Measurements from ENCODE around the gene GLYR1.

The GLYR1 gene

GRCh38 chr16:4763791-4764190 lies 83.3 kb downstream of the GLYR1 start:
- H3K36me3 ChIP-seq (ENCODE audit: control insufficient read depth in 1 of 2, insufficient read depth in 2 of 2, low read depth in 1 of 2, low read length in 2 of 2), result peaks cover 59 to 63% of the 10 kb centered on the region in 2 experiments
- H3K4me3 ChIP-seq (ENCODE audit: insufficient read depth in 1 of 2, low read depth in 1 of 2, low read length in 2 of 2), result no peak overlapping the region
- H3K9ac ChIP-seq (ENCODE audit: low read length), result peak overlapping the region; percentile 26
- H3K4me1 ChIP-seq (ENCODE audit: control insufficient read depth, insufficient read depth, low read depth, low read length), result peaks cover 18% of the 10 kb centered on the region
- H3K23ac ChIP-seq (ENCODE audit: low read length in 2 of 2), result no peak overlapping the region
- H4K8ac ChIP-seq (ENCODE audit: low read length), result no peak overlapping the region
- H3K4ac ChIP-seq (ENCODE audit: low read depth in 1 of 2, low read length in 2 of 2), result no peak overlapping the region
- no peaks in the 10 kb centered on the region for H3K9me3 ChIP-seq (ENCODE audit: control insufficient read depth, low read length)
- 95% methylated on average over 7 of the region's 7 CpGs for WGBS
- no peak overlapping the region for H3K27ac ChIP-seq (ENCODE audit: low read length, poor library complexity, severe bottlenecking)
- no peak overlapping the region for H2BK15ac ChIP-seq (ENCODE audit: low read depth, poor library complexity, severe bottlenecking)
- H2BK12ac ChIP-seq (ENCODE audit: low read length in 2 of 2), result no peak overlapping the region
- no peaks in the 10 kb centered on the region for H3K27me3 ChIP-seq (ENCODE audit: control insufficient read depth in 1 of 2, insufficient read depth in 1 of 2, low read length in 2 of 2)
- H3K4me2 ChIP-seq (ENCODE audit: low read length, poor library complexity, severe bottlenecking), result no peak overlapping the region
- no peak for DNase-seq
- no peak overlapping the region for H3K18ac ChIP-seq (ENCODE audit: low read depth in 1 of 2, low read length in 2 of 2)
- no peak overlapping the region for H4K91ac ChIP-seq (ENCODE audit: low read length)
- H2BK5ac ChIP-seq (ENCODE audit: low read depth, low read length, poor library complexity, severe bottlenecking), result no peak overlapping the region
- H2AFZ ChIP-seq (ENCODE audit: low read depth, low read length), result no peak overlapping the region
- peaks cover 42% of the 10 kb centered on the region for H3K79me1 ChIP-seq (replicated peaks; ENCODE audit: low read length, poor library complexity, severe bottlenecking)
- H2BK120ac ChIP-seq (ENCODE audit: low read depth, low read length), result no peak overlapping the region
- H2AK5ac ChIP-seq (ENCODE audit: low read length, severe bottlenecking), result no peak overlapping the region
- H3K14ac ChIP-seq (ENCODE audit: low read length in 2 of 2), result no peak overlapping the region

- H3K4me3 ChIP-seq (ENCODE audit: insufficient read depth in 1 of 2, low read depth in 1 of 2, low read length in 2 of 2), result no peak overlapping the region
- H3K36me3 ChIP-seq (ENCODE audit: control insufficient read depth in 1 of 2, insufficient read depth in 2 of 2, low read depth in 1 of 2, low read length in 2 of 2), result peaks cover 72 to 75% of the 10 kb centered on the region in 2 experiments
- no peak overlapping the region for H3K4me2 ChIP-seq (ENCODE audit: low read length, poor library complexity, severe bottlenecking)
- H3K79me1 ChIP-seq (replicated peaks; ENCODE audit: low read length, poor library complexity, severe bottlenecking), result peaks cover 43% of the 10 kb centered on the region
- H2BK12ac ChIP-seq (ENCODE audit: low read length in 2 of 2), result no peak overlapping the region
- no peak overlapping the region for H2BK120ac ChIP-seq (ENCODE audit: low read depth, low read length)
- no peak overlapping the region for H3K9ac ChIP-seq (ENCODE audit: low read length)
- no peak overlapping the region for H2AFZ ChIP-seq (ENCODE audit: low read depth, low read length)
- no peak overlapping the region for H3K14ac ChIP-seq (ENCODE audit: low read length in 2 of 2)
- H3K4ac ChIP-seq (ENCODE audit: low read depth in 1 of 2, low read length in 2 of 2), result no peak overlapping the region
- no peaks in the 10 kb centered on the region for H3K9me3 ChIP-seq (ENCODE audit: control insufficient read depth, low read length)
- no peak overlapping the region for H2BK5ac ChIP-seq (ENCODE audit: low read depth, low read length, poor library complexity, severe bottlenecking)
- H4K8ac ChIP-seq (ENCODE audit: low read length), result no peak overlapping the region
- H2BK15ac ChIP-seq (ENCODE audit: low read depth, poor library complexity, severe bottlenecking), result no peak overlapping the region
- H3K18ac ChIP-seq (ENCODE audit: low read depth in 1 of 2, low read length in 2 of 2), result no peak overlapping the region
- H2AK5ac ChIP-seq (ENCODE audit: low read length, severe bottlenecking), result no peak overlapping the region
- H3K23ac ChIP-seq (ENCODE audit: low read length in 2 of 2), result no peak overlapping the region
- H3K27ac ChIP-seq (ENCODE audit: low read length, poor library complexity, severe bottlenecking), result no peak overlapping the region
- WGBS, result 98% methylated on average over 9 of the region's 9 CpGs
- H4K91ac ChIP-seq (ENCODE audit: low read length), result no peak overlapping the region
- no peak for DNase-seq
- H3K27me3 ChIP-seq (ENCODE audit: control insufficient read depth in 1 of 2, insufficient read depth in 1 of 2, low read length in 2 of 2), result no peaks in the 10 kb centered on the region
- H3K4me1 ChIP-seq (ENCODE audit: control insufficient read depth, insufficient read depth, low read depth, low read length), result peaks cover 17% of the 10 kb centered on the region
Measured at GRCh38 chr16:4762205-4762604, 84.9 kb downstream of the GLYR1 start.

GRCh38 chr16:4760221-4760910 lies 86.7 kb downstream of the GLYR1 start:
- Histone ChIP-seq H3K36me3 (ENCODE audit: control insufficient read depth in 1 of 2, insufficient read depth in 2 of 2, low read depth in 1 of 2, low read length in 2 of 2) (peaks cover 74 to 86% of the 10 kb centered on the region in 2 experiments), H2BK5ac (ENCODE audit: low read depth, low read length, poor library complexity, severe bottlenecking) (no peak overlapping the region), H3K4ac (ENCODE audit: low read depth in 1 of 2, low read length in 2 of 2) (no peak overlapping the region), H3K27me3 (ENCODE audit: control insufficient read depth in 1 of 2, insufficient read depth in 1 of 2, low read length in 2 of 2) (no peaks in the 10 kb centered on the region), H3K9me3 (ENCODE audit: control insufficient read depth, low read length) (no peaks in the 10 kb centered on the region), H3K4me2 (ENCODE audit: low read length, poor library complexity, severe bottlenecking) (no peak overlapping the region), H3K4me1 (ENCODE audit: control insufficient read depth, insufficient read depth, low read depth, low read length) (peaks cover 8% of the 10 kb centered on the region), H4K8ac (ENCODE audit: low read length) (peak overlapping the region; percentile 12), H3K23ac (ENCODE audit: low read length in 2 of 2) (no peak overlapping the region), H2BK12ac (ENCODE audit: low read length in 2 of 2) (no peak overlapping the region), H3K79me1 (replicated peaks; ENCODE audit: low read length, poor library complexity, severe bottlenecking) (peaks cover 45% of the 10 kb centered on the region), H2BK15ac (ENCODE audit: low read depth, poor library complexity, severe bottlenecking) (no peak overlapping the region), H3K14ac (ENCODE audit: low read length in 2 of 2) (no peak overlapping the region), H4K91ac (ENCODE audit: low read length) (peak overlapping the region; percentile 59), H3K18ac (ENCODE audit: low read depth in 1 of 2, low read length in 2 of 2) (no peak overlapping the region), H3K9ac (ENCODE audit: low read length) (no peak overlapping the region), H2AK5ac (ENCODE audit: low read length, severe bottlenecking) (no peak overlapping the region), H2BK120ac (ENCODE audit: low read depth, low read length) (no peak overlapping the region), H3K27ac (ENCODE audit: low read length, poor library complexity, severe bottlenecking) (no peak overlapping the region), H3K4me3 (ENCODE audit: insufficient read depth in 1 of 2, low read depth in 1 of 2, low read length in 2 of 2) (no peak overlapping the region), H2AFZ (ENCODE audit: low read depth, low read length) (no peak overlapping the region)
- 95% methylated on average over 23 of the region's 23 CpGs for WGBS
- DNase-seq, result no peak

- no peak overlapping the region for H3K4ac ChIP-seq (ENCODE audit: low read depth in 1 of 2, low read length in 2 of 2)
- 97% methylated on average over 6 of the region's 6 CpGs for WGBS
- no peak overlapping the region for H3K9ac ChIP-seq (ENCODE audit: low read length)
- no peak overlapping the region for H3K4me3 ChIP-seq (ENCODE audit: insufficient read depth in 1 of 2, low read depth in 1 of 2, low read length in 2 of 2)
- peaks cover 78 to 90% of the 10 kb centered on the region in 2 experiments for H3K36me3 ChIP-seq (ENCODE audit: control insufficient read depth in 1 of 2, insufficient read depth in 2 of 2, low read depth in 1 of 2, low read length in 2 of 2)
- no peak overlapping the region for H2AK5ac ChIP-seq (ENCODE audit: low read length, severe bottlenecking)
- H3K27ac ChIP-seq (ENCODE audit: low read length, poor library complexity, severe bottlenecking), result no peak overlapping the region
- no peak overlapping the region for H2BK15ac ChIP-seq (ENCODE audit: low read depth, poor library complexity, severe bottlenecking)
- H2AFZ ChIP-seq (ENCODE audit: low read depth, low read length), result no peak overlapping the region
- peaks cover 41% of the 10 kb centered on the region for H3K79me1 ChIP-seq (replicated peaks; ENCODE audit: low read length, poor library complexity, severe bottlenecking)
- H3K4me1 ChIP-seq (ENCODE audit: control insufficient read depth, insufficient read depth, low read depth, low read length), result peaks cover 2% of the 10 kb centered on the region
- no peak overlapping the region for H3K4me2 ChIP-seq (ENCODE audit: low read length, poor library complexity, severe bottlenecking)
- no peaks in the 10 kb centered on the region for H3K9me3 ChIP-seq (ENCODE audit: control insufficient read depth, low read length)
- no peak overlapping the region for H4K91ac ChIP-seq (ENCODE audit: low read length)
- no peak overlapping the region for H3K14ac ChIP-seq (ENCODE audit: low read length in 2 of 2)
- peak overlapping the region in 1 of 2 experiments; percentile 28 for H3K23ac ChIP-seq (ENCODE audit: low read length in 2 of 2)
- H2BK5ac ChIP-seq (ENCODE audit: low read depth, low read length, poor library complexity, severe bottlenecking), result no peak overlapping the region
- H3K27me3 ChIP-seq (ENCODE audit: control insufficient read depth in 1 of 2, insufficient read depth in 1 of 2, low read length in 2 of 2), result no peaks in the 10 kb centered on the region
- no peak for DNase-seq
- no peak overlapping the region for H4K8ac ChIP-seq (ENCODE audit: low read length)
- H2BK120ac ChIP-seq (ENCODE audit: low read depth, low read length), result no peak overlapping the region
- H2BK12ac ChIP-seq (ENCODE audit: low read length in 2 of 2), result no peak overlapping the region
- H3K18ac ChIP-seq (ENCODE audit: low read depth in 1 of 2, low read length in 2 of 2), result no peak overlapping the region
Measured at GRCh38 chr16:4755687-4756086, 91.4 kb downstream of the GLYR1 start.
